Suprapubic skin (tissue), 4 donors: Measurements from ENCODE around the gene GLYATL1B. TPM values are rescaled to one million over a fixed set of nuclear protein-coding genes. Genes with fewer than 3 reads are reported as not detected.

Experiments used
- DNase-seq, 2 donors: peaks; one replicate each; pipeline ENCODE4 v3.0.0-alpha.2; 2019; ENCODE audit warnings: low spot score in 2 of 2
- H3K27ac ChIP-seq: fragments of 200-600 bp; sonication (generic); one replicate; pipeline ENCODE4 v1.5.1; 2019
- H3K27me3 ChIP-seq: fragments of 200-600 bp; sonication (generic); one replicate; pipeline ENCODE4 v1.5.1; 2019
- H3K36me3 ChIP-seq: fragments of 200-600 bp; sonication (generic); one replicate; pipeline ENCODE4 v1.5.1; 2019
- H3K4me1 ChIP-seq: fragments of 200-600 bp; sonication (generic); one replicate; pipeline ENCODE4 v1.5.1; 2019
- H3K4me3 ChIP-seq: fragments of 200-600 bp; sonication (generic); one replicate; pipeline ENCODE4 v1.5.1; 2019; ENCODE audit warnings: mild to moderate bottlenecking
- H3K9me3 ChIP-seq: fragments of 200-600 bp; sonication (generic); one replicate; pipeline ENCODE4 v1.5.1; 2019
- EP300 ChIP-seq: sonication (generic); formaldehyde crosslinking; IDR thresholded peaks from one replicate; pipeline ENCODE4 v1.6.1; 2017; ENCODE audit warnings: antibody characterized with exemption
- POLR2A ChIP-seq, 2 donors: fragments of 450-650 bp; IDR thresholded peaks; one replicate each; pipeline ENCODE4 v1.6.1; 2017; ENCODE audit warnings: antibody characterized with exemption in 2 of 2, mild to moderate bottlenecking in 2 of 2, moderate library complexity in 2 of 2
- POLR2AphosphoS5 ChIP-seq, 3 donors: sonication (generic); formaldehyde crosslinking; IDR thresholded peaks; one replicate each; pipeline ENCODE4 v1.6.1; 2017; ENCODE audit warnings: antibody characterized with exemption in 3 of 3
- WGBS: methylation state at CpG from one replicate; pipeline ENCODE4 v1.1.5; 2018; 5-methylcytosine and 5-hydroxymethylcytosine counted together
- total RNA-seq, 4 donors: library from RNA; depleted of rRNA; stranded (reverse); fragments of >200 nt; gene quantifications; one replicate each; pipeline ENCODE4 v1.1.0, GENCODE V29; 2016
- TF ChIP-seq, protein P1 (sequence below), 2 donors: fragments of 200-600 bp in 1 of 2; fragments of 450-650 bp in 1 of 2; sonication (generic) in 1 of 2; IDR thresholded peaks; one replicate each; pipeline ENCODE4 v1.5.1; 2016 to 2019; ENCODE audit warnings: antibody characterized with exemption in 2 of 2, mild to moderate bottlenecking in 1 of 2, moderate library complexity in 1 of 2

GLYATL1B gene
- total RNA-seq, 4 donors from 2014 or later: not detected

DNA sequence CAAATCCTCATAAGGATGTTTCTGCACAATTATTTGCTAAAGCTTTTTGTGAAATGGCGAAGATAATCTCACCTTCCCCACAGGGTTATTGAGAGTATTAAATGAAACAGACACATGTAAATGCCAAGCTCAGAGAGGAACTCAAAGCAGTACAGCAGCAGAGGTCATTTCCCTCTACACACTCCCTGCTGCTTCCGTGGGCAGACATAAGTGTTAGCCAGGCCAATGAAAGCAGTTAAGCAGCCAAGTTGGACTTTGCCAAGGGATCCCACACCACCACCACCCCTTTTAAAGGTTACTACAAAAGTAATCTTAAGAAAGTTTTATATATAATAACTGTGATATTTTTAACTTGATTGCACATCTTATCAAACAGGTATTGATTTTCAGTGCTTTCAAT is 52.5 kb downstream of the GLYATL1B start:
- no peak for TF ChIP-seq POLR2AphosphoS5 (IDR thresholded peaks at IDR 0.05)

DNA sequence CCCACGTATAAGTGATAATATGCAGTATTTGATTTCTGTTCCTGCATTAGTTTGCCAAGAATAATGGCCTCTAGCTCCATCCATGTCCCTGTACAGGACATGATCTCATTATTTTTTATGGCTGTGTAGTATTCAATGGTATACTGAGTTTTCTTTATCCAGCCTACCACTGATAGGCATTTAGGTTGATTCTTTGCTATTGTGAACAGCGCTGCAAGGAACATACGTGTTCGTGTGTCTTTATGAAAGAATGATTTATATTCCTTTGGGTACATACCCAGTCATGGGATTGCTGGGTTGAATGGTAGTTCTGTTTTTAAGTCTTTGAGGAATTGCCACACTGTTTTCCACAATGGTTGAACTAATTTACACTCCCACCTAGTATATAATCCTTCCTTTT is 55.1 kb downstream of the GLYATL1B start:
- H3K4me1 ChIP-seq: peaks cover 35% of the 10 kb centered on the region
- H3K27ac ChIP-seq: no peak overlapping the region
- no peaks in the 10 kb centered on the region for H3K9me3 ChIP-seq
- H3K36me3 ChIP-seq: no peaks in the 10 kb centered on the region
- H3K4me3 ChIP-seq: no peak overlapping the region
- TF ChIP-seq POLR2AphosphoS5 (IDR thresholded peaks at IDR 0.05) (no peak), POLR2A (IDR thresholded peaks at IDR 0.05) (no peak)
- TF ChIP-seq, protein P1, sequence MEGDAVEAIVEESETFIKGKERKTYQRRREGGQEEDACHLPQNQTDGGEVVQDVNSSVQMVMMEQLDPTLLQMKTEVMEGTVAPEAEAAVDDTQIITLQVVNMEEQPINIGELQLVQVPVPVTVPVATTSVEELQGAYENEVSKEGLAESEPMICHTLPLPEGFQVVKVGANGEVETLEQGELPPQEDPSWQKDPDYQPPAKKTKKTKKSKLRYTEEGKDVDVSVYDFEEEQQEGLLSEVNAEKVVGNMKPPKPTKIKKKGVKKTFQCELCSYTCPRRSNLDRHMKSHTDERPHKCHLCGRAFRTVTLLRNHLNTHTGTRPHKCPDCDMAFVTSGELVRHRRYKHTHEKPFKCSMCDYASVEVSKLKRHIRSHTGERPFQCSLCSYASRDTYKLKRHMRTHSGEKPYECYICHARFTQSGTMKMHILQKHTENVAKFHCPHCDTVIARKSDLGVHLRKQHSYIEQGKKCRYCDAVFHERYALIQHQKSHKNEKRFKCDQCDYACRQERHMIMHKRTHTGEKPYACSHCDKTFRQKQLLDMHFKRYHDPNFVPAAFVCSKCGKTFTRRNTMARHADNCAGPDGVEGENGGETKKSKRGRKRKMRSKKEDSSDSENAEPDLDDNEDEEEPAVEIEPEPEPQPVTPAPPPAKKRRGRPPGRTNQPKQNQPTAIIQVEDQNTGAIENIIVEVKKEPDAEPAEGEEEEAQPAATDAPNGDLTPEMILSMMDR (IDR thresholded peaks at IDR 0.05): no peak
- 79% methylated on average over 4 of the region's 4 CpGs for WGBS
- DNase-seq: no peak
- H3K27me3 ChIP-seq: no peaks in the 10 kb centered on the region

More for the DNA sequence above, 52.5 kb downstream of the GLYATL1B start:
- H3K27me3 ChIP-seq: no peaks in the 10 kb centered on the region
- no peak overlapping the region for H3K27ac ChIP-seq
- no peak for DNase-seq
- H3K36me3 ChIP-seq: peaks cover 10% of the 10 kb centered on the region
- no peak overlapping the region for H3K4me3 ChIP-seq
- no peaks in the 10 kb centered on the region for H3K9me3 ChIP-seq
- peaks cover 16% of the 10 kb centered on the region for H3K4me1 ChIP-seq
- WGBS: 65% methylated on average over 2 of the region's 2 CpGs

DNA sequence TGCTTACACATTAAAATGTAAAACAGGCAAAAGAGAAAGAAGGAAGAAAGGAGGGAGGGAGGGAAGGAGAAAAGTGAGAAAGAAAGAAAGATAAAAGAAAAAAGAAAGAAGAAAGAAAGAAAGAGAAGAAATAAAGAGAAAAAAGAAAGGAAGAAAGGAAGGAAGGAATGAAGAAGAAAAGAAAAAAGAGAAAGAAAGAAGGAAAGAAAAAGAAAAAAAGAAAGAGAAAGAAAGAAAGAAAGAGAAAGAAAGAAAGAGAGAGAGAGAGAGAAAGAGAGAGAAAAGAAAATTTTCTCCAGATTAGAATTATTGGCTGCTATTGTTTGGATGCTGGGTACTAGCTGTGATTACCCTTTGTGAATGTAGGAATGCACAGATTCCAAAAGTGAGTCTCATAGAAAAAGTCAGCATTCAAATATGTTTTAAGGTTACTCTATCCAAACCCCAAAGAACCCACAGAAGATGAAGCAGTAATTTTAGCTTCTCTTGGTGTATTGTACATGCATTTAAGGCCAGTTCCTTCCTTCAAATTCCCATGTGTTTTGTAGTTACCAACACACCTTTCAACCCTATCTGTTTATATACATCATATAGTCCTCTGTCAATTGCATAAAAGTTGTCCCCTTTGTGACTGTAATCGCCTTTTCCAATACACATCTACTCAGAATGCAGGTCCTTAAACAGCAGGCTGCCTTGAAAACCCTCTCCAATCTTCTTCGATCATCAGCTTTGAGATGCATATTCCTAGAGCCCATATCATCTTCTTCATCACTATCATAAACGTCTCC is 55.8 kb downstream of the GLYATL1B start:
- Histone ChIP-seq H3K4me3 (peak overlapping the region; percentile 83), H3K36me3 (no peaks in the 10 kb centered on the region), H3K27ac (peak overlapping the region; percentile 94), H3K4me1 (peaks cover 35% of the 10 kb centered on the region), H3K9me3 (no peaks in the 10 kb centered on the region), H3K27me3 (no peaks in the 10 kb centered on the region)
- TF ChIP-seq, protein P1 (IDR thresholded peaks at IDR 0.05): no peak
- no peak for TF ChIP-seq POLR2AphosphoS5 (IDR thresholded peaks at IDR 0.05)
- TF ChIP-seq EP300: no peak
- TF ChIP-seq POLR2A (IDR thresholded peaks at IDR 0.05): no peak
- DNase-seq: no peak
- 3% methylated on average over 3 of the region's 3 CpGs for WGBS

DNA sequence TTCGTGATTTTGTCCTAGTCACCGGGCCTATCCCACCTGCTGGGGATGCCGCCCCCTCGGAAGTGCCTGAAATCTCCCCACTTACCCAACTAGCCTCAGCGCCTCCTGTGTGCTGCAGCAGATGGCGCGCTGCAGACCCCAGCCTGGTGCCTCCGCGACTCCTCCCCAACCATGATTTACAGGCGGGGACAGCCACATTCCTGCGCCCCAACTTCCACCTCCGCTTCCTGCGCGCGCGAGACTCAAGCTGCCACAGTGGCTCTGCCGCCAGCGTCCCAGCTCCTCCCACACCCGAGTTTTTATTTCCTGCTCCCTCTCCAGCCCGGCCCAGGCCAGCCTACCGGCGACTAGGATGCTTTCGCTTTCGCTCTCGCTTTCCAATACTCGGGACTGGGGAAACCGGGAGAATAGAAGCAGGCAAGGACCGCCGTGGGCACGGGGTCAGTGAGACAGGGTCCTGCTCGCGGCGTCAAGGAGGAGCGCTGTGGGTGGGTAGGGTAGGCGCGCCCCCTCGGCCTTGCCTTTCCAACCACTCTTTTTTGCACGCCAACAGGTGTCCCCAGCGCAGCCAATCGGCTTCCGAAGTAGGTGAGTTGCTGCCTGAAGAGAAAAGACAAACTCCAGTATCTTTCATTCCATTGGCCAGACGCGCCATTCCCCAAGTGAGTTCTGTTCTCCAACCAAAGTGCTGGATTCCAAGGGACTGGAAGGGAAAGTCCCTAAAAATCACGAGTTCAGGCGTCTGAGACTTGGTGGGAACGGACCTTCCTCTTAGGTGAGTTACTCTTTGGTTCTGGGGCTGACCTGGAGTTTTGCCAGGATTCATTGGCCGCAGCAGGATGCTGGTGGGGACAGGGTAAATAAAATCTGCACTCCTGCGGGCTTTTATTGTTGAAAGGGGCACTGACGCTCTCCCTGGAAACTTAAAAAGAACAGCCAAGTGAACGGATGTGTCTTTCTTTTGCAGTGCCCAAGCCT is 56.7 kb downstream of the GLYATL1B start, which contains the start of gene FAM111A:
Gene FAM111A (plus strand): TSS at position 327 of the 978 bp plus-strand sequence. CDS start 6,017 bp downstream, outside the sequence.
- Histone ChIP-seq H3K4me1 (peaks cover 35% of the 10 kb centered on the region), H3K27me3 (no peaks in the 10 kb centered on the region), H3K36me3 (no peaks in the 10 kb centered on the region), H3K27ac (peak within 1 kb of the TSS; percentile 94), H3K4me3 (peak within 1 kb of the TSS; percentile 83), H3K9me3 (no peaks in the 10 kb centered on the region)
- under 1% methylated on average over 43 of the region's 50 CpGs for WGBS
- TF ChIP-seq POLR2A (IDR thresholded peaks at IDR 0.05) (peak in 1 of 2 donors; percentile 31), POLR2AphosphoS5 (IDR thresholded peaks at IDR 0.05) (peak in 2 of 3 donors; percentile 50 to 67), EP300 (no peak)
- TF ChIP-seq, protein P1 (IDR thresholded peaks at IDR 0.05): peak in 1 of 2 donors; percentile 15
- DNase-seq: peak; percentile 94 to 95

DNA sequence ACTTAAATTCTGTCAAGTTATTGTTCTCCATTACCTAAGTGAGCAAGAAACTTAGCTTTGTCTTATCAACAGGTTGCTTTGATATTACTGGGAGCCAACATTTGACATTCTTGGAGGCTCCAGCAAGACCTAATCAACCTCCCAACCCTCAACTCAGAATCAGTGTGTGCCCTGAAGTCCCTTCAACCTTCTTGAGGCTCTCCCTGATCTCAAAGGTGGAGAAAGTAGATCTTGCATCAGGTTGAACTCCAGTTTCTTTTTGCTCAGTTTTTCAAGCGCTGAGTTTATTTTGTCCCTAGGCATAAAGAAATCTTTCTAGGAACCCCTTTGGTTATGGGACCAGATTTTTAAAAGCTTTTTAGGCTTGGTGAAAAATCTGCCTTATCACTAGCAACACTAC is 58.0 kb downstream of the GLYATL1B start:
- TF ChIP-seq, protein P1 (IDR thresholded peaks at IDR 0.05): no peak
- no peak for TF ChIP-seq POLR2AphosphoS5 (IDR thresholded peaks at IDR 0.05)
- no peak for TF ChIP-seq EP300
- TF ChIP-seq POLR2A (IDR thresholded peaks at IDR 0.05): no peak
- H3K36me3 ChIP-seq: peaks cover 6% of the 10 kb centered on the region
- peaks cover 35% of the 10 kb centered on the region for H3K4me1 ChIP-seq
- no peak for DNase-seq
- 84% methylated on average over 1 of the region's 1 CpG for WGBS
- no peaks in the 10 kb centered on the region for H3K9me3 ChIP-seq
- peak overlapping the region; percentile 83 for H3K4me3 ChIP-seq
- H3K27ac ChIP-seq: peak overlapping the region; percentile 94
- no peaks in the 10 kb centered on the region for H3K27me3 ChIP-seq

Other genes starting within 250 kb of the GLYATL1B start
- gene GLYATL2, start 241.6 kb upstream of the GLYATL1B start, total RNA-seq: 1 to 10 TPM in 2 of 4 donors, under 1 TPM in 1, not detected in 1; 0.87 to 8.6 (median 3.9) TPM
- 1 to 10 TPM in 3 of 4 donors, not detected in 1; 2.4 to 6.1 (median 3.5) TPM for gene GLYATL1, start 146.8 kb upstream of the GLYATL1B start, total RNA-seq
- 1 to 10 TPM in 3 of 4 donors, under 1 TPM in 1; 0.48 to 1.8 (median 1.5) TPM for gene FAM111B, start 20.9 kb downstream of the GLYATL1B start, total RNA-seq
- 10 to 100 TPM; 12.5 to 55.7 (median 21.6) TPM for gene FAM111A, start 56.5 kb downstream of the GLYATL1B start, total RNA-seq
- 10 to 100 TPM in 1 of 4 donors, 1 to 10 TPM in 3; 8.3 to 11.5 (median 8.9) TPM for gene DTX4, start 85.8 kb downstream of the GLYATL1B start, total RNA-seq
- 1 to 10 TPM; 2.3 to 4.5 (median 2.9) TPM for gene MPEG1, start 126.6 kb downstream of the GLYATL1B start, total RNA-seq